Embryonic facial prominence (tissue), 1 donor: ENCODE data around the gene TK1.
"Not testable (repeated sequence)": the region's sequence is repeated elsewhere in the genome, so short reads cannot be mapped to it uniquely, and the experiment has no call there.

ENCODE experiments used
- DNase-seq: peaks from one replicate; pipeline ENCODE4 v3.0.0-alpha.2; 2016; ENCODE audit errors: extremely low spot score

TK1 gene

GRCh38 chr17:78176548-78177025 lies 10.3 kb downstream of the TK1 start:
- DNase-seq: no peak

GRCh38 chr17:78175643-78175981 lies 11.2 kb downstream of the TK1 start:
- DNase-seq: no peak

- no peak for DNase-seq
Observed at GRCh38 chr17:78174870-78175642, 11.8 kb downstream of the TK1 start.

- no peak for DNase-seq
Observed at GRCh38 chr17:78174346-78174869, 12.4 kb downstream of the TK1 start.

GRCh38 chr17:78173097-78173715 lies 13.6 kb downstream of the TK1 start:
- no peak for DNase-seq

GRCh38 chr17:78172249-78173051 lies 14.4 kb downstream of the TK1 start:
- DNase-seq: no peak

- not testable (repeated sequence) for DNase-seq
Observed at GRCh38 chr17:78171591-78172248, 15.1 kb downstream of the TK1 start.

- no peak for DNase-seq
Observed at GRCh38 chr17:78170692-78171590, 15.9 kb downstream of the TK1 start.

GRCh38 chr17:78168903-78169793 lies 17.7 kb downstream of the TK1 start:
- no peak for DNase-seq

GRCh38 chr17:78168242-78168902 lies 18.5 kb downstream of the TK1 start, which contains the start of gene SYNGR2:
SYNGR2 (plus strand) TSS chr17:78168581; CDS start chr17:78168617, 36 bp downstream.
- DNase-seq: no peak

- no peak for DNase-seq
Observed at GRCh38 chr17:78166416-78166815, 20.4 kb downstream of the TK1 start.

- DNase-seq: no peak
Observed at GRCh38 chr17:78164748-78165607, 21.9 kb downstream of the TK1 start.

- no peak for DNase-seq
Observed at GRCh38 chr17:78163881-78164747, 22.7 kb downstream of the TK1 start.

GRCh38 chr17:78159575-78160158 lies 27.2 kb downstream of the TK1 start:
- DNase-seq: no peak

GRCh38 chr17:78154903-78155811 lies 31.7 kb downstream of the TK1 start:
- no peak for DNase-seq
